Measurements from ENCODE around the gene MED1. TPM values are rescaled to one million over a fixed set of nuclear protein-coding genes. Genes with fewer than 3 reads are reported as not detected.

MED1 gene
- polyA plus RNA-seq, 3 donors = 5.0 to 9.1 (median 7.6) TPM

DNA sequence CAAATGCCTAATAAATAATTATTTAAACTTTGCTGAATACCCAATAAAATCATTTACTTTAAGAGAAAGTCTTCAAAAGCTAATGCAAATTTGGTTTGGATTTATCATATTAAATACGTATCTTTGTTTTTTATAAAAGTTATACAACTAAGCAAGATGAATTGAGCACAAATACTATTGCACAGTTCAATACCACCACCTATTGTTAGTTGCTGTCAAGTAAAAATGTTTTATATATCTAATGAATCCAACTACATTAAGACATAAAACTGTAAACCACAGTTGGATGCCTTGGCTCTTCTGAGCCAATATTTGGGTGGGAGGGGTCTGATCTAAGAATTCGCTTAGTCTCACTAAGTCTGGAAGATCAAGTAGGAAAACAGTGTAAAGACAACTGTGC is 57.3 kb downstream of the MED1 start:
- Histone ChIP-seq H3K36me3 (replicated peaks in 1 of 2; ENCODE audit: control insufficient read depth in 1 of 2, insufficient read depth in 2 of 2, low read length in 2 of 2) (no peaks in the 10 kb centered on the region), H3K9ac (ENCODE audit: insufficient read depth, low read length, poor library complexity, severe bottlenecking) (no peak overlapping the region), H3K27me3 (ENCODE audit: control insufficient read depth in 2 of 2, insufficient read depth in 2 of 2, low read length in 2 of 2) (no peaks in the 10 kb centered on the region), H3K4me2 (replicated peaks; ENCODE audit: extremely low read depth, low read length, poor library complexity, severe bottlenecking) (no peak overlapping the region), H2AFZ (ENCODE audit: insufficient read depth, low read depth, low read length, poor library complexity, severe bottlenecking) (no peak overlapping the region), H3K9me3 (replicated peaks in 1 of 2; ENCODE audit: control insufficient read depth in 1 of 2, insufficient read depth in 1 of 2, low read length in 2 of 2) (no peaks in the 10 kb centered on the region), H3K4me3 (replicated peaks in 1 of 3; ENCODE audit: low read depth in 2 of 3, low read length in 3 of 3) (no peak overlapping the region), H3K27ac (ENCODE audit: low read depth in 1 of 2, low read length in 2 of 2) (no peak overlapping the region), H3K79me2 (ENCODE audit: insufficient read depth, low read length) (peaks cover 95% of the 10 kb centered on the region), H3K4me1 (ENCODE audit: control insufficient read depth in 1 of 2, insufficient read depth in 2 of 2, low read length in 2 of 2) (no peaks in the 10 kb centered on the region), H4K20me1 (ENCODE audit: insufficient read depth, low read length) (peaks cover 80% of the 10 kb centered on the region)
- TF ChIP-seq, protein P1, sequence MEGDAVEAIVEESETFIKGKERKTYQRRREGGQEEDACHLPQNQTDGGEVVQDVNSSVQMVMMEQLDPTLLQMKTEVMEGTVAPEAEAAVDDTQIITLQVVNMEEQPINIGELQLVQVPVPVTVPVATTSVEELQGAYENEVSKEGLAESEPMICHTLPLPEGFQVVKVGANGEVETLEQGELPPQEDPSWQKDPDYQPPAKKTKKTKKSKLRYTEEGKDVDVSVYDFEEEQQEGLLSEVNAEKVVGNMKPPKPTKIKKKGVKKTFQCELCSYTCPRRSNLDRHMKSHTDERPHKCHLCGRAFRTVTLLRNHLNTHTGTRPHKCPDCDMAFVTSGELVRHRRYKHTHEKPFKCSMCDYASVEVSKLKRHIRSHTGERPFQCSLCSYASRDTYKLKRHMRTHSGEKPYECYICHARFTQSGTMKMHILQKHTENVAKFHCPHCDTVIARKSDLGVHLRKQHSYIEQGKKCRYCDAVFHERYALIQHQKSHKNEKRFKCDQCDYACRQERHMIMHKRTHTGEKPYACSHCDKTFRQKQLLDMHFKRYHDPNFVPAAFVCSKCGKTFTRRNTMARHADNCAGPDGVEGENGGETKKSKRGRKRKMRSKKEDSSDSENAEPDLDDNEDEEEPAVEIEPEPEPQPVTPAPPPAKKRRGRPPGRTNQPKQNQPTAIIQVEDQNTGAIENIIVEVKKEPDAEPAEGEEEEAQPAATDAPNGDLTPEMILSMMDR (IDR thresholded peaks at IDR 0.05) = peak; percentile 24
- Mint-ChIP-seq H3K36me3 (peaks cover 9 to 11% of the 10 kb centered on the region in 2 donors), H3K4me1 (no peaks in the 10 kb centered on the region), H3K27me3 (ENCODE audit: low read depth in 3 of 3) (no peaks in the 10 kb centered on the region), H3K4me3 (no peak overlapping the region), H3K27ac (no peak overlapping the region), H3K9me3 (no peaks in the 10 kb centered on the region)
- DNase-seq = peak in 1 of 3 donors; percentile 19
- no CpG with 5 or more reads among the region's 2 CpGs for WGBS (ENCODE audit: insufficient coverage)
- intact Hi-C loops (cut with micrococcal nuclease) = loop anchor here in 1 of 2 donors (10.0 kb wide), 1 partner anchor 109 kb away; no protein-coding TSS in a partner anchor

DNA sequence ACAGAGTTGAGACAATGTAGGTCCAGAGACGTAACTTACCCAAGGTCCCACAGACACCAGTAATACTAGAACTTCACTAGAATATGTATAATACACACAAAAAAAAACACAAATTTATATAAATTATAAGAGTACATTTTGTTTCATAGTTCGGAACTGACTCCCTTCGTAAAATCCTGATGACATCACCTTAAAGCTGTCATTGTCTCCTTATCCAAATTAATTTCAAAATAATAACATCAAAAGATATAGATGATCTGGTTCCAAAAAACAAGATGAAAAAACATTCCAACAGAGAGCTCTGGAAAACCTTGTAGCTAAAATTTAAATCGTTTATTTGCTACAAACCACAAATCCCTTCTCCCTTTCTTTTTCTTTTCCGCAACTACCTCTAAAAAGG is 59.6 kb downstream of the MED1 start:
- peaks cover 91% of the 10 kb centered on the region for H3K79me2 ChIP-seq (ENCODE audit: insufficient read depth, low read length)
- peaks cover 72% of the 10 kb centered on the region for H4K20me1 ChIP-seq (ENCODE audit: insufficient read depth, low read length)
- no peak overlapping the region for H3K4me3 ChIP-seq (replicated peaks in 1 of 3; ENCODE audit: low read depth in 2 of 3, low read length in 3 of 3)
- no CpG with 5 or more reads among the region's 5 CpGs for WGBS (ENCODE audit: insufficient coverage)
- H3K4me1 ChIP-seq (ENCODE audit: control insufficient read depth in 1 of 2, insufficient read depth in 2 of 2, low read length in 2 of 2) = no peaks in the 10 kb centered on the region
- peaks cover 14 to 18% of the 10 kb centered on the region in 2 donors for H3K36me3 Mint-ChIP-seq
- no peak overlapping the region for H3K4me2 ChIP-seq (replicated peaks; ENCODE audit: extremely low read depth, low read length, poor library complexity, severe bottlenecking)
- H3K4me1 Mint-ChIP-seq = no peaks in the 10 kb centered on the region
- H3K9me3 ChIP-seq (replicated peaks in 1 of 2; ENCODE audit: control insufficient read depth in 1 of 2, insufficient read depth in 1 of 2, low read length in 2 of 2) = no peaks in the 10 kb centered on the region
- intact Hi-C loops (cut with micrococcal nuclease) = loop anchor here in 1 of 2 donors (10.0 kb wide), 1 partner anchor 107 kb away; no protein-coding TSS in a partner anchor
- no peak overlapping the region for H3K4me3 Mint-ChIP-seq
- no peak overlapping the region for H3K27ac Mint-ChIP-seq
- no peak overlapping the region for H2AFZ ChIP-seq (ENCODE audit: insufficient read depth, low read depth, low read length, poor library complexity, severe bottlenecking)
- TF ChIP-seq, protein P1 (IDR thresholded peaks at IDR 0.05) = no peak
- H3K27ac ChIP-seq (ENCODE audit: low read depth in 1 of 2, low read length in 2 of 2) = no peak overlapping the region
- no peaks in the 10 kb centered on the region for H3K27me3 ChIP-seq (ENCODE audit: control insufficient read depth in 2 of 2, insufficient read depth in 2 of 2, low read length in 2 of 2)
- H3K9ac ChIP-seq (ENCODE audit: insufficient read depth, low read length, poor library complexity, severe bottlenecking) = no peak overlapping the region
- no peak for DNase-seq
- peaks cover 5 to 17% of the 10 kb centered on the region in 2 donors for H3K36me3 ChIP-seq (replicated peaks in 1 of 2; ENCODE audit: control insufficient read depth in 1 of 2, insufficient read depth in 2 of 2, low read length in 2 of 2)
- no peaks in the 10 kb centered on the region for H3K27me3 Mint-ChIP-seq (ENCODE audit: low read depth in 3 of 3)
- H3K9me3 Mint-ChIP-seq = no peaks in the 10 kb centered on the region

All from CD14-positive monocyte (primary cell).